ENCODE measurements around the gene ITGA8.

Gene ITGA8

DNA sequence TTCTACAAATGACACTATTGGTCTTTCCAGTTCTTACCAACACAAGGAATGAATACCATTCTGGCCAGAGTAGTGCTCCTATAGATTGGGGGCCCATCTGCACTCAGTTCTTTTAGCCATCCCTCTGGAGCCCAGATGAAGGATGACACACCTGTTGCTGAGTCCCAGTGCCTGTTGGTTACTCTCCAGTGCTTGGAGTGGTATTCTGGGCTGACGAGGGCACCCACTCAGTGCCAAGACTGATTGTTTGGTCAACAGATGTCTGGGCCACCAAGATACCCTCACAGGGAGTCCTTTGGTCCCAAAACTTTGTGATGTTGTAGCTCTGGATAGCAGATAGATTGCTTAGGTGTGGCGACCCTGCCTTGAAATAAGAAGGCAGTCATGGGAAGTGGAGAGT is 23.7 kb upstream of the ITGA8 start:
- Mint-ChIP-seq H3K36me3 (ENCODE audit: low read depth) (no peaks in the 10 kb centered on the region), H3K9me3 (no peaks in the 10 kb centered on the region), H3K4me1 (ENCODE audit: low read depth) (no peaks in the 10 kb centered on the region), H3K27ac (no peak overlapping the region), H3K27me3 (ENCODE audit: low read depth) (peaks cover 7% of the 10 kb centered on the region), H3K4me3 (no peak overlapping the region)
- DNase-seq (ENCODE audit: low spot score), result no peak

DNA sequence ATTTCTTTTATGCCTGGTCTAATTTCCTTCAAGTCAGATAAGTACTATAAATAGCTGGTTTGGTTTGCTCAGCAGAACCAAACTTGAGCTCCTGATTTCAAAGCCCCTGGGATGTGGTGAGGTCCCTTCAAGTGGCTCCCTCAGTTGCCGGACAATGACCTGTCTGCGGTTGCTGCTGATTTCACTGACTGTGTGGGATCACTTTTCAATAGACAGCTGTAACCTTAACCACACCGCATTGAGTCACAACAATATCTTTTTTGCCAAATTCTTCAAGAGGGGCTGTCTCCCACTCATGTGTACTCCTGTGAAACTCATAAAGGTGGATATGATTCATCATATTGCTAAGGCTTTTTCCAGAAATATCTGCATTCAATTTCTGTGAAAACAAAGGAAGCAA is 23.1 kb upstream of the ITGA8 start:
- no peaks in the 10 kb centered on the region for H3K36me3 Mint-ChIP-seq (ENCODE audit: low read depth)
- no peak overlapping the region for H3K4me3 Mint-ChIP-seq
- no peaks in the 10 kb centered on the region for H3K9me3 Mint-ChIP-seq
- no peak for DNase-seq (ENCODE audit: low spot score)
- H3K27me3 Mint-ChIP-seq (ENCODE audit: low read depth), result peaks cover 7% of the 10 kb centered on the region
- no peaks in the 10 kb centered on the region for H3K4me1 Mint-ChIP-seq (ENCODE audit: low read depth)
- H3K27ac Mint-ChIP-seq, result no peak overlapping the region

DNA sequence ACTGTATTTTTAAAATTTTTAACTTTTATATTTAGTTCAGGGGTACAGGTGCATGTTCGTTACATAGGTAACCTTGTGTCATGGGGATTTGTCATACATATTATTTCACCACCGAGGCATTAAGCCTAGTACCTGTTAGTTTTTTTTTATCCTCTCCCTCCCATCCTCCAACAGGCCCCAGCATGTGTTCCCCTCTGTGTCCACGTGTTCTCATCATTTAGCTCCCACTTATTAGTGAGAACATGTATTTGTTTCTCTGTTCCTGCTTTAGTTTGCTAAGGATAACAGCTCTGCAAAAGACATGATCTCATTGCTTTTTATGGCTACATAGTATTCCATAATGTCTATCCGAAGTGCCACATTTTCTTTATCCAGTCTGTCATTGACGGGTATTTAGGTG is 22.4 kb upstream of the ITGA8 start:
- DNase-seq (ENCODE audit: low spot score), result no peak
- H3K4me1 Mint-ChIP-seq (ENCODE audit: low read depth), result no peaks in the 10 kb centered on the region
- H3K9me3 Mint-ChIP-seq, result no peaks in the 10 kb centered on the region
- H3K27ac Mint-ChIP-seq, result no peak overlapping the region
- H3K36me3 Mint-ChIP-seq (ENCODE audit: low read depth), result no peaks in the 10 kb centered on the region
- H3K27me3 Mint-ChIP-seq (ENCODE audit: low read depth), result peaks cover 5% of the 10 kb centered on the region
- no peak overlapping the region for H3K4me3 Mint-ChIP-seq

DNA sequence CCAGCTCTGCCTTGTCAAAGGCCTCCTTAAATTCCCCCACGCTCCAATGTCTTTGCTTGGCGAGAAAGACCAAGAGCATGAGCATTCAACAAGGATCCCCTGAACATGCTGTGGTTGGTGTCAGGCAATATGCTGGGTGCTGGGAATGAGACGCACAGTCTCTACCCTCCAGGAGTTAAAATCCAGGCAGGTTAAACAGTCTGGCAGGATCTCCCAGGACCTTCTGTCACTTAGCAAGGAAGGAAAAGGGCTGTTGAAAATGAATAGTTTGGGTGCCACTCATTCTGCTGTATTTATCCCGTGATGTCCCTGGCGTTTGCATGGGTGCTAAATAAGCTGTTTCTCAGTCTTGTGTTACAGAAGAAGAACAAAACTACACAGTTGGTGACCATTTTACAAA is 21.9 kb upstream of the ITGA8 start:
- Mint-ChIP-seq H3K4me1 (ENCODE audit: low read depth) (no peaks in the 10 kb centered on the region), H3K27me3 (ENCODE audit: low read depth) (peaks cover 2% of the 10 kb centered on the region), H3K4me3 (no peak overlapping the region)

DNA sequence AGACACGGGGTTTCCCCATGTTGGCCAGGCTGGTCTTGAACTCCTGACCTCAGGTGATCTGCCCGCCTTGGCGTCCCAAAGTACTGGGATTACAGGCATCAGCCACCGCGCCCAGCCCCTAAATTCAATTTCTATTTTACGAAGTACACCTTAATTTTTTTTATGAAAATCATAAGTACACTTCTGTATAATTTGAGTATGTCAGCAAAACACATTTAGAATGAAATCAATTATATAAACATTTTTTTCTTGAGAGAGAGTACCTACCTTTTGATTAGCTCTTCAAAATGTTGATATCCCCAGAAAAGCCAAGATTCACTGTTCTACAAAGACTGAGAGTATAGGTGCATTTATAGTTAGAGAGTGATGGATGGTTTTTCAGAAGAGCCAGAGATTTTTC is 20.5 kb upstream of the ITGA8 start:
- Mint-ChIP-seq H3K27ac (no peak overlapping the region), H3K27me3 (ENCODE audit: low read depth) (no peaks in the 10 kb centered on the region), H3K36me3 (ENCODE audit: low read depth) (no peaks in the 10 kb centered on the region), H3K4me1 (ENCODE audit: low read depth) (no peaks in the 10 kb centered on the region), H3K9me3 (no peaks in the 10 kb centered on the region), H3K4me3 (no peak overlapping the region)
- no peak for DNase-seq (ENCODE audit: low spot score)

More for the DNA sequence above, 21.9 kb upstream of the ITGA8 start:
- no peaks in the 10 kb centered on the region for H3K9me3 Mint-ChIP-seq
- no peak overlapping the region for H3K27ac Mint-ChIP-seq
- no peak for DNase-seq (ENCODE audit: low spot score)
- no peaks in the 10 kb centered on the region for H3K36me3 Mint-ChIP-seq (ENCODE audit: low read depth)

DNA sequence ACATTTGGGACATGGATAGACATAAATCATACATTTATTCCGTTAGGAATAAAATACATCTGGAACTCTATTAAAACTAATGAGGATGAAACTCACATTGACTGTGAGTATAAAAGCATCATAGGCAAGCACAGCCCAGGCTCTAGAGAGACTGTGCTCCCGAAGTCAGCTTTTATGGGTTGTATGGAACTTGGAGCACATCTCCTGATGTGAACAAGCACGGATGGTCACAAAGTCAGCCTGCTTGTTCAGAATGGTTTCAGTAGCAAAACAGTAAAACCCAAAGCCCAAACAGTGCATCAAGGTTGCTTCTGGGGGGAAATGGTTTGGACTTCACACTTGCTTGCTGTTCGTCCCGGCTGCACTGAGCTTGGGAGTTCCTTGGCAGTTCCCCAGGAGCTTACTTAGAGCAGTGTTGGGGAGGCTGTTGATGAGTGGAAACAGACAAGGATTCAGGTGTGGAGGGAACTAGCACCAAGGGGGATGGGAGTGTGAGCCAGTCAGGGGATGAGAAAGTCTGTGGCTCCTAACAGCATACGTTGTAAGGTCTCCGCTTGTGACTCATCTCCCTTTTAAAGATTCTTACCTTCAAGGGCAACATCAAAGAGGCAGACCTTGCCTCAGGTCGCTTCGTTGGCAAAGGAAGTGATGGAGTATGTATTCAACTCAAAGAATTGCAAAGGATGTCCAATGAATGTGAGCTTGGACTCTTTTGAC is 19.7 kb upstream of the ITGA8 start:
- DNase-seq (ENCODE audit: low spot score), result no peak
- Mint-ChIP-seq H3K27me3 (ENCODE audit: low read depth) (no peaks in the 10 kb centered on the region), H3K27ac (no peak overlapping the region), H3K4me1 (ENCODE audit: low read depth) (no peaks in the 10 kb centered on the region), H3K4me3 (no peak overlapping the region), H3K9me3 (no peaks in the 10 kb centered on the region), H3K36me3 (ENCODE audit: low read depth) (no peaks in the 10 kb centered on the region)

DNA sequence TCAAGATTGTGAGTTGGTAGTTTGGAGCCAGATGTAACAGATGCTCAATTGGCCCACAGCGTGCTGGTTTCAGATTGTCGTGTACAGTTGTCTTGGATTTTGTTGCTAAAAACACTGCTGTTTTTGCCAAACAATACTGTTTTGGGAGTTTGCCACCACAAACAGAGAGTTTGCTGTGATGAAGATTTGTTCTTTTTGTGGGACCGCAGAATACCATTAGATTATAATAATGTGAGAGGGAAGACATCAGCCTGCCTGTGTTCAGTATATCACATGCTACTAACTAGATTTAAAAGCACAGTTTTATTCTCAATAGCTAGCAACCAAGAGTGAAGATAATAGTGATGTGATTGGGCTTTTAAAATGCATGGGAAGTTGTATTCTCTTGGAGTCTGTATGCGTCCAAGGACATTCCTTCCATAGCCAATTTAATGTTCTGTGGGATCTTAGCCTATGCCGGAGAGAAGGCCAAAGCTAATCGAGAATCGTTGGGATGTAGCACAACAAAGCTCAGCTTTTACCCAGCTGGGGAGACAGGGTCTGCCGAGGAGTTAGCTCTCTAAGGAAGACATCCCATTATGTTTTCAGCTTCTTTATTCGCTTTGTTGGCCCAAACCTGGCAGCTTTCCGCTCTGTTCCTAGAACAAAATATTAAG is 18.7 kb upstream of the ITGA8 start:
- H3K4me1 Mint-ChIP-seq (ENCODE audit: low read depth), result no peaks in the 10 kb centered on the region
- DNase-seq (ENCODE audit: low spot score), result no peak
- no peaks in the 10 kb centered on the region for H3K36me3 Mint-ChIP-seq (ENCODE audit: low read depth)
- H3K27ac Mint-ChIP-seq, result no peak overlapping the region
- peaks cover 3% of the 10 kb centered on the region for H3K27me3 Mint-ChIP-seq (ENCODE audit: low read depth)
- no peaks in the 10 kb centered on the region for H3K9me3 Mint-ChIP-seq
- no peak overlapping the region for H3K4me3 Mint-ChIP-seq

DNA sequence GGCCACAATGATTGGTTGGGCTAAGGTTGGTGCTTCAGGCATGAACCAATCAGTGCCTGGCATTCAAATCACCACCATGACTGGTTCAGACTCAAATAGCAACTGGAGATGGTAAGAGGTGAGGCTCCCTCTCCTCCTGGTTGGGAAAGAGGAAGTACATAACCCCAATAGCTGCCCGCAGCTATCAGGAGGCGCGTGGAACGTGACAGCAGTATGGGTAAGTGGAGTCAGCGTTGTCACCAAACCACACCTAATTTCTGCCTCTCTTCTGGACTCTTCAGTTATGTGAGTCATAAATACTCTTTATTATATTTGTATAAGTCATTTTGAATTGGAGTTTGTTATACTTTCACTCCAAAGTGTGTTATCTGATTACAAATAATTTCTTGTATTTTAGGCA is 17.9 kb upstream of the ITGA8 start:
- no peak for DNase-seq (ENCODE audit: low spot score)
- Mint-ChIP-seq H3K27ac (no peak overlapping the region), H3K9me3 (no peaks in the 10 kb centered on the region), H3K27me3 (ENCODE audit: low read depth) (peaks cover 5% of the 10 kb centered on the region), H3K36me3 (ENCODE audit: low read depth) (no peaks in the 10 kb centered on the region), H3K4me3 (no peak overlapping the region), H3K4me1 (ENCODE audit: low read depth) (no peaks in the 10 kb centered on the region)

DNA sequence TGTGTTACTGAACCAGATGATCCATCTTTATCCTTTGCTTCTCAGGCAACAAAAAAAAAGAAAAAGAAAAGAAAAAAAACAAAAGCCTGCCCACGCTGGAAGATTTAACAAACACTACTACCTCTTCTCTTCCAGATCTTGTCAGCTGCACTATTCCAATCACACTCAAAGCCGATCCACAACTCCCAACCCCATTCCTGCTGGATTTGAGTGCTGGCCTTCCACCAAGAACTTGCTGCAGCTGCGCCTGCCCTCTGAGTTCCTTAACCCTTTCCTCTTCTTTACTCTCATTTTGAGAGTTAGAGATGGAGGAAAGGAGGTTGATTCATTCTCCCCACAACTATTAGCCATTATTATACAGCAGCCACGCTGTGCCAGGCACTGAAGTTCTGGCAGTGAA is 16.0 kb upstream of the ITGA8 start:
- no peak overlapping the region for H3K27ac Mint-ChIP-seq
- H3K27me3 Mint-ChIP-seq (ENCODE audit: low read depth), result peaks cover 9% of the 10 kb centered on the region
- no peaks in the 10 kb centered on the region for H3K4me1 Mint-ChIP-seq (ENCODE audit: low read depth)
- H3K4me3 Mint-ChIP-seq, result no peak overlapping the region
- no peak for DNase-seq (ENCODE audit: low spot score)
- no peaks in the 10 kb centered on the region for H3K36me3 Mint-ChIP-seq (ENCODE audit: low read depth)
- no peaks in the 10 kb centered on the region for H3K9me3 Mint-ChIP-seq

DNA sequence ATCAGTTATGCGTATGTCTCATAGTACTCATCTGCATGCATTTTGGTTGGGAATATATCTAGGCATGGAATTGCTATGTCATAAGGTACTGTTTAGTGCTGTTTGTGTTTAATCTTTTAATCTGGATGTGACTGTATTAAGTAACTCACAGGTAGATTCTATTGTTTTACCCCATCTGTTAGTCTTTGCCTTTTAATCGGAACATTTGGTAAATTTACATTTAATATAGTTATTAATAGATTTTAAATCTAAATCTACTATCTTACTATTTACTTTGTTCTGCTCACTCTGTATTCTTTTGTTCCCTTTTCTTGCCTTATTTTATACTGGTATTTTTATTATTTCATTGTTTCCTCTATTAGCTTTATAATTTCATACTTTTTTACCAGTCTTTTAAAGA is 10.6 kb upstream of the ITGA8 start:
- no peaks in the 10 kb centered on the region for H3K4me1 Mint-ChIP-seq (ENCODE audit: low read depth)
- peaks cover 15% of the 10 kb centered on the region for H3K27me3 Mint-ChIP-seq (ENCODE audit: low read depth)
- H3K4me3 Mint-ChIP-seq, result no peak overlapping the region
- H3K9me3 Mint-ChIP-seq, result no peaks in the 10 kb centered on the region
- DNase-seq (ENCODE audit: low spot score), result no peak
- H3K36me3 Mint-ChIP-seq (ENCODE audit: low read depth), result no peaks in the 10 kb centered on the region
- no peak overlapping the region for H3K27ac Mint-ChIP-seq

DNA sequence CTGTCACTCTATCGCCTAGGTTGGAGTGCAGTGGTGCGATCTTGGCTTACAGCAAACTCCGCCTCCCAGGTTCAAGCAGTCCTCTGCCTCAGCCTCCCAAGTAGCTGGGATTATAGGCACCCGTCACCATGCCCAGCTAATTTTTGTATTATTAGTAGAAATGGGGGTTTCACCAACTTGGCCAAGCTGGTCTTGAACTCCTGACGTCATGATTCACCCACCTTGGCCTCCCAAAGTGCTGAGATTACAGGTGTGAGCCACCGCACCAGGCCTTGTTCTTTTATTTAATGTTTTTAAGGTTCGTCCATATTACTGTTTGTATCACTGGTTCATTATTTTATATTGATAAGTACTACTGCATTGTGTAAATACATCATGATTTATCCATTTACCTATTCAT is 10.2 kb upstream of the ITGA8 start:
- Mint-ChIP-seq H3K27me3 (ENCODE audit: low read depth) (peaks cover 15% of the 10 kb centered on the region), H3K9me3 (no peaks in the 10 kb centered on the region), H3K27ac (no peak overlapping the region), H3K4me3 (no peak overlapping the region), H3K4me1 (ENCODE audit: low read depth) (no peaks in the 10 kb centered on the region), H3K36me3 (ENCODE audit: low read depth) (no peaks in the 10 kb centered on the region)
- DNase-seq (ENCODE audit: low spot score), result no peak

DNA sequence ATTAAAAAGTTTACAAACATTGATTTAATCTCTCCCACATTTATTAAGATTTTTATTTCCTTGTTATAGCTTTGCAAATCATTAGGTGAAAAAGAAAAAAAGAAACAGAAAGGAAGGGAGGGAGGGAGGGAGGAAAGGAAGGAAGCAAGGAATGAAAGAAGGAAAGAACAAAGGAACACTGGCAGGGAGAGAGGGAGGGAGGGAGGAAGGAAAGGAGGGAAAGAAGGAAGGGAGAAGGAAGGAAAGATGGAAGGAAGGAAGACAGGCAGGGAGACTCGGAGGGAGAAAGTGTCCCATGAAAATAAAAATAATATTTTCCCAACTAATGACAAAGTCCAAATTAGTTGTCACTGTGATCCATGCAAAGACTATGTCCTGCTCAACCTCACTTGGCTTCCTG is 6.3 kb upstream of the ITGA8 start:
- no peaks in the 10 kb centered on the region for H3K36me3 Mint-ChIP-seq (ENCODE audit: low read depth)
- H3K4me3 Mint-ChIP-seq, result no peak overlapping the region
- H3K27me3 Mint-ChIP-seq (ENCODE audit: low read depth), result peaks cover 21% of the 10 kb centered on the region
- no peaks in the 10 kb centered on the region for H3K9me3 Mint-ChIP-seq
- no peak for DNase-seq (ENCODE audit: low spot score)
- no peaks in the 10 kb centered on the region for H3K4me1 Mint-ChIP-seq (ENCODE audit: low read depth)
- no peak overlapping the region for H3K27ac Mint-ChIP-seq

DNA sequence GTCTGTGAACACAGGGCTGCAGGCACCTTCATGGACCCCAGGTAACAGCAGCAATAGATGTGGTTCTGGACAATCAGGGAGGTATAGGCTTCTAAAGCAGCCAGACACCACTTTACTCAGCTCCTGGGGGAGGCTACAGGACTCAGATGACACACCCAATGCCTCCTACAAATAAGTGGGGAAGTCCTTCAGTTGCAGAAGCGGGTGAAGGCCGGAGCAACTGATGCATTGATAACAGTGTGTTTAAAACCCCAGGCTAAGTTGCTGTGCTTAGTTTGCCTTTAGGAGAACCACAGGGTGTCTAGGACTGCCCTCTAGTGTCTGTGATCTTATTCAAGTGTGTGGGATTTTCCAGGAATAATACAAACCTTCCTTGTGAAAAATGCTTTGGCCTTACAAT is 5.9 kb upstream of the ITGA8 start:
- no peak for DNase-seq (ENCODE audit: low spot score)
- no peaks in the 10 kb centered on the region for H3K36me3 Mint-ChIP-seq (ENCODE audit: low read depth)
- H3K4me3 Mint-ChIP-seq, result no peak overlapping the region
- no peaks in the 10 kb centered on the region for H3K9me3 Mint-ChIP-seq
- H3K27me3 Mint-ChIP-seq (ENCODE audit: low read depth), result peaks cover 23% of the 10 kb centered on the region
- no peaks in the 10 kb centered on the region for H3K4me1 Mint-ChIP-seq (ENCODE audit: low read depth)
- H3K27ac Mint-ChIP-seq, result no peak overlapping the region

DNA sequence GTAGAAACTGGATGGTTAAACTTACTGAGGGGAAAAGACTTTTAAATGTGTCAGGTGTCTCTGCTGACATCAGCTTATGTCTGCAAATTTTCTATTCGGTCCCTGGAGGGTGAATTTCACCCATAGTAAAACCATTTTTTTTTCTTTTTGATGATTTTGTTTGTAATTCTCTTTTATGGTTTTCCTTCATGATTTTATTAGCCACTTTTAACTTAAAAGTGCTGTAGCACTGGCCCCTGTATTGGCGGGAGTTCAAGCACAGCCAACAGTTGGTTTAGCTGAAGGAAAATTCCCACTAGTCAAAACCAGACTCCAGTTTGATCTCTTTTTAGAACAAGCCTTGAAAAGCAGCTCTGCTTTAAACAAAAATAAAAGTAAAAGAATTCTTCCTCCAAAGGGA is 5.0 kb upstream of the ITGA8 start:
- Mint-ChIP-seq H3K27me3 (ENCODE audit: low read depth) (peaks cover 27% of the 10 kb centered on the region), H3K4me1 (ENCODE audit: low read depth) (no peaks in the 10 kb centered on the region), H3K4me3 (no peak overlapping the region), H3K27ac (no peak overlapping the region), H3K36me3 (ENCODE audit: low read depth) (no peaks in the 10 kb centered on the region), H3K9me3 (no peaks in the 10 kb centered on the region)
- no peak for DNase-seq (ENCODE audit: low spot score)

DNA sequence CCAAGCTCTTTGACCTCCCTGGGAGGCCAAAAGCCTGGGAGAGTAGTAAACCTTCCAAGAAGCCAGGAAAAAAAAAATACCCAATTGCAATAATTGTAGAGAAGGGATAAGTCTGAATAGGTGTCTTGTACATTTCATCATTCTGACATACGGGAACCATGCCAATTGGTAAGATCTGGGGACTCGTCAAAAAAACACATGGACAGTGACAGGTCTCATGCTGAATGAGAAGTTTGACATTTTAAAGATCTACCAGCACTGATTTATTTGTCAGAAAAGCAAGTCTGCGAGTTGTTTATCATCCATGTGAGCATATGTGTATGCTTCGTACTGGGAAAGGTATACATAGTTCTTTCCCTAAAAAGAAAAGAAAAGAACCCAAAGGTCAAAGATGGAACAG is 4.1 kb upstream of the ITGA8 start:
- DNase-seq (ENCODE audit: low spot score), result no peak
- Mint-ChIP-seq H3K27me3 (ENCODE audit: low read depth) (peaks cover 33% of the 10 kb centered on the region), H3K4me3 (no peak overlapping the region), H3K36me3 (ENCODE audit: low read depth) (no peaks in the 10 kb centered on the region), H3K4me1 (ENCODE audit: low read depth) (no peaks in the 10 kb centered on the region), H3K9me3 (no peaks in the 10 kb centered on the region), H3K27ac (no peak overlapping the region)
